GM19395 (cell line): ENCODE measurements around the gene KIAA0753.
"Not testable (repeated sequence)": the region's sequence is repeated elsewhere in the genome, so short reads cannot be mapped to it uniquely, and the experiment has no call there.

ENCODE experiments used
- ATAC-seq: cut with Tn5 transposase; IDR thresholded peaks from one replicate; pipeline ENCODE4 v1.9.1; 2021; ENCODE audit warnings: mild to moderate bottlenecking, moderate library complexity; ENCODE audit not compliant: unreplicated experiment

KIAA0753 gene

GRCh38 chr17:6669479-6670212 is 29.1 kb upstream of the KIAA0753 start:
- no peak for ATAC-seq

- no peak for ATAC-seq
Observed at GRCh38 chr17:6668727-6669425, 28.4 kb upstream of the KIAA0753 start.

GRCh38 chr17:6668219-6668618 is 27.7 kb upstream of the KIAA0753 start:
- ATAC-seq, result no peak

GRCh38 chr17:6667516-6667915 is 27.0 kb upstream of the KIAA0753 start:
- no peak for ATAC-seq

- no peak for ATAC-seq
Observed at GRCh38 chr17:6666557-6666956, 26.0 kb upstream of the KIAA0753 start.

- peak; percentile 60 for ATAC-seq
Observed at GRCh38 chr17:6666077-6666521, 25.6 kb upstream of the KIAA0753 start.

- ATAC-seq, result not testable (repeated sequence)
Observed at GRCh38 chr17:6663200-6663599, 22.7 kb upstream of the KIAA0753 start.

GRCh38 chr17:6661464-6661848 is 20.9 kb upstream of the KIAA0753 start:
- ATAC-seq, result no peak

- ATAC-seq, result peak; percentile 63
Observed at GRCh38 chr17:6660805-6661463, 20.4 kb upstream of the KIAA0753 start.

- no peak for ATAC-seq
Observed at GRCh38 chr17:6660101-6660500, 19.6 kb upstream of the KIAA0753 start.

GRCh38 chr17:6658411-6658810 is 17.9 kb upstream of the KIAA0753 start:
- ATAC-seq, result not testable (repeated sequence)

GRCh38 chr17:6657633-6658287 is 17.2 kb upstream of the KIAA0753 start:
- ATAC-seq, result no peak

- peak; percentile 44 for ATAC-seq
Observed at GRCh38 chr17:6656797-6657632, 16.5 kb upstream of the KIAA0753 start.

- not testable (repeated sequence) for ATAC-seq
Observed at GRCh38 chr17:6655732-6656361, 15.3 kb upstream of the KIAA0753 start.

- no peak for ATAC-seq
Observed at GRCh38 chr17:6654841-6655731, 14.6 kb upstream of the KIAA0753 start.

- peak; percentile 6 for ATAC-seq
Observed at GRCh38 chr17:6651919-6652452, 11.5 kb upstream of the KIAA0753 start.

- peak; percentile 82 for ATAC-seq
Observed at GRCh38 chr17:6651354-6651918, 10.9 kb upstream of the KIAA0753 start, which contains the start of the genes C17orf100 and MED31. Gene C17orf100, plus strand, starts transcription at chr17:6651762. Its CDS starts 152 bp downstream, at chr17:6651914. Gene MED31, minus strand, starts transcription at chr17:6651605. Its CDS starts 77 bp downstream, at chr17:6651528.

GRCh38 chr17:6648181-6648580 is 7.7 kb upstream of the KIAA0753 start:
- no peak for ATAC-seq
